ENCODE measurements around the gene STK24. TPM values are rescaled to one million over a fixed set of nuclear protein-coding genes. Genes with fewer than 3 reads are reported as not detected.

Gene STK24
- total RNA-seq = 86.9 and 90.0 TPM in 2 replicates

GRCh38 chr13:98576963-98577835 is at the start of gene STK24:
Gene STK24 (minus strand): TSS chr13:98577107. CDS start chr13:98576786, 321 bp downstream.

Other genes with a start within 250 kb of the STK24 start
- not detected in 2 replicates for gene SLC15A1, start 175.6 kb upstream of the STK24 start, total RNA-seq